Measurements from ENCODE around the gene DRAXIN.

Gene DRAXIN

GRCh38 chr1:11685210-11685752 is 6.2 kb upstream of the DRAXIN start (continued):
- no peak for TF ChIP-seq ZBTB6 (tag by site-specific recombination; IDR thresholded peaks at IDR 0.05)
- TF ChIP-seq ZNF654 (tag by site-specific recombination; IDR thresholded peaks at IDR 0.05; ENCODE audit: low read depth): no peak
- TF ChIP-seq ZNF645 (tag by site-specific recombination; IDR thresholded peaks at IDR 0.05): no peak
- TF ChIP-seq ZFP37 (tag by site-specific recombination; IDR thresholded peaks at IDR 0.05): no peak
- TF ChIP-seq WT1 (tag by site-specific recombination; IDR thresholded peaks at IDR 0.05): no peak

GRCh38 chr1:11688506-11688905 is 3.0 kb upstream of the DRAXIN start:
- H3K9me3 ChIP-seq (ENCODE audit: control insufficient read depth, insufficient read depth, low read depth, low read length): no peaks in the 10 kb centered on the region
- no peak overlapping the region for H3K27ac ChIP-seq (ENCODE audit: extremely low read depth, low read depth, low read length)
- POLR2A ChIA-PET: no interaction called here
- H3K4me1 ChIP-seq (ENCODE audit: control insufficient read depth, insufficient read depth, low read length): peaks cover 9% of the 10 kb centered on the region; the same call in 1 of the 2 replicates
- CTCF ChIA-PET: interaction anchor here (0.7 kb wide), 1 partner anchor 15 kb away, joined by 3 read pairs; no protein-coding TSS in a partner anchor
- no peaks in the 10 kb centered on the region for H3K36me3 ChIP-seq (ENCODE audit: control insufficient read depth in 2 of 2, insufficient read depth in 1 of 2, low read length in 2 of 2)
- no peak overlapping the region for H3K4me3 ChIP-seq (ENCODE audit: low read depth, low read length)
- no peak for TF ChIP-seq KLF7 (tag by site-specific recombination; IDR thresholded peaks at IDR 0.05; ENCODE audit: borderline replicate concordance)
- TF ChIP-seq ZNF398 (tag by site-specific recombination; IDR thresholded peaks at IDR 0.05): no peak
- no peak for TF ChIP-seq ZNF843 (tag by site-specific recombination; IDR thresholded peaks at IDR 0.05)
- no peak for TF ChIP-seq OVOL3 (tag by site-specific recombination; IDR thresholded peaks at IDR 0.05)
- no peak for TF ChIP-seq BCL11B (tag by site-specific recombination; IDR thresholded peaks at IDR 0.05; ENCODE audit: low read depth)
- no peak for TF ChIP-seq ZNF2 (tag by site-specific recombination; IDR thresholded peaks at IDR 0.05)
- TF ChIP-seq ZNF624 (tag by site-specific recombination; IDR thresholded peaks at IDR 0.05): no peak
- TF ChIP-seq ZNF214 (tag by site-specific recombination; IDR thresholded peaks at IDR 0.05; ENCODE audit: borderline replicate concordance): no peak
- no peak for TF ChIP-seq TSHZ1 (tag by site-specific recombination; IDR thresholded peaks at IDR 0.05; ENCODE audit: borderline replicate concordance)
- TF ChIP-seq PRDM6 (tag by site-specific recombination; IDR thresholded peaks at IDR 0.05): no peak
- TF ChIP-seq ZSCAN5A (tag by site-specific recombination; IDR thresholded peaks at IDR 0.05): no peak
- TF ChIP-seq ZBTB8A (tag by site-specific recombination; IDR thresholded peaks at IDR 0.05): no peak
- no peak for TF ChIP-seq SALL2 (tag by site-specific recombination; IDR thresholded peaks at IDR 0.05; ENCODE audit: borderline replicate concordance)
- no peak for TF ChIP-seq MYNN (tag by site-specific recombination; IDR thresholded peaks at IDR 0.05; ENCODE audit: borderline replicate concordance)
- no peak for TF ChIP-seq TCF7L2 (IDR thresholded peaks at IDR 0.05; ENCODE audit: borderline replicate concordance, low read depth, low read length)
- no peak for TF ChIP-seq ZNF530 (tag by site-specific recombination; IDR thresholded peaks at IDR 0.05; ENCODE audit: low read depth)

All from HEK293 (cell line).